ENCODE data around the gene METTL1.
A peak's percentile ranks its signal among the peaks of the same experiment; 100 is the strongest.

The METTL1 gene

DNA sequence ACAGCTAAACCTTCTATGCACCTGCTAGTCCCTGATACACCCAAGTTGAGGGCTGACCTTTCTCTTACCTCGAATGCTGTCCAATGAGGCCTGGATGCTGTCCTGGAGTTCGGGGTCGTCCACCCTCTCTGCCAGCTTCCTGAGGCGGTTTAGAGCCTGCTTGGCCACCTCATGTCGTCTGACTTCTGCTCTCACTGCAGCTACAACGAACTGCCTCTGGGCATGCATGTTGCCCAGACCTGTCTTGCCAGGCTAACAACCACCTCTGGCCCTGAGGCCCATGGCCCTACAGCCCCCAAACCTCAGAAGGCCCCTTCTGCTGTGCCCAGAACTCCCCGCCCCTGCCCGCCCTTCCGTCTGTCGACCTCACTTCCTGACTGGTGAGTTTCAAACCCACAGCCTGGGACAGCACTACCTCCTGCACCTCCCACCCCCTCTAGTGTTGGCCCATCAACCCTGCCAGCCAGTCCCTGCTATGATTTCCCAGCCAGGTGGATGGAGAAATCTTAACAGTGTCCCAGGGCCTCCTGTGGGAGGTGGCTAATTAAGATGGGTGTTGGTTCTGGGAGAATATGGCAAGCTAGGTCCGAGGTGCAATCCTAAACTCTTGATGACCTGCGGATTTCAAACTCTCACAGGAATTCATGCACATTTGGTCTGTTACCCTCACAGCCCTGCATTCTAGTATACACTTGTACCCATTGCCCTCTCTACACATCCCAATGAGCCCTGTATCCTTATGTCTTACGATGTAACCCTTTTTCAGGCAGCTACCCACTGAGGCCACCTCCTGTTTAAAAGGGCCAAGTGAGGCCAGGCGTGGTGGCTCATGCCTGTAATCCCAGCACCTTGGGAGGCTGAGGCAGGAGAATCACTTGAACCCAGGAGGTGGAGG lies 29.8 kb downstream of the METTL1 start:
- Mint-ChIP-seq H3K27me3 (no peaks in the 10 kb centered on the region), H3K27ac (peak overlapping the region; percentile 75 to 84), H3K4me1 (peaks cover 69% of the 10 kb centered on the region), H3K4me3 (peak overlapping the region; percentile 83 to 87), H3K9me3 (no peaks in the 10 kb centered on the region)
- DNase-seq = peak; percentile 67 to 81
- ATAC-seq = peak; percentile 73

- Mint-ChIP-seq H3K27ac (peak overlapping the region; percentile 75 to 93), H3K4me1 (peaks cover 70% of the 10 kb centered on the region), H3K9me3 (no peaks in the 10 kb centered on the region), H3K27me3 (no peaks in the 10 kb centered on the region), H3K4me3 (peak overlapping the region; percentile 83 to 87)
- no peak for ATAC-seq
- no peak for DNase-seq
Observed at GRCh38 chr12:57741413-57741789, 30.5 kb downstream of the METTL1 start.

GRCh38 chr12:57740656-57741412 lies 31.1 kb downstream of the METTL1 start:
- no peaks in the 10 kb centered on the region for H3K27me3 Mint-ChIP-seq
- peak; percentile 73 for ATAC-seq
- H3K4me1 Mint-ChIP-seq = peaks cover 67% of the 10 kb centered on the region
- H3K9me3 Mint-ChIP-seq = no peaks in the 10 kb centered on the region
- H3K4me3 Mint-ChIP-seq = peak overlapping the region; percentile 83 to 87
- peak overlapping the region; percentile 75 to 93 for H3K27ac Mint-ChIP-seq
- peak; percentile 57 to 82 for DNase-seq

GRCh38 chr12:57739914-57740538 lies 31.9 kb downstream of the METTL1 start:
- no peaks in the 10 kb centered on the region for H3K27me3 Mint-ChIP-seq
- DNase-seq (no peak), ATAC-seq (no peak)
- no peaks in the 10 kb centered on the region for H3K9me3 Mint-ChIP-seq
- peaks cover 61% of the 10 kb centered on the region for H3K4me1 Mint-ChIP-seq
- H3K27ac Mint-ChIP-seq = peak overlapping the region; percentile 75 to 83
- H3K4me3 Mint-ChIP-seq = peak overlapping the region; percentile 67 to 83

GRCh38 chr12:57739387-57739786 lies 32.5 kb downstream of the METTL1 start:
- Mint-ChIP-seq H3K27ac (peak overlapping the region; percentile 76 to 83), H3K27me3 (no peaks in the 10 kb centered on the region), H3K9me3 (no peaks in the 10 kb centered on the region), H3K4me1 (peaks cover 59% of the 10 kb centered on the region), H3K4me3 (peak overlapping the region; percentile 45 to 67)
- no peak for ATAC-seq
- DNase-seq = no peak

DNA sequence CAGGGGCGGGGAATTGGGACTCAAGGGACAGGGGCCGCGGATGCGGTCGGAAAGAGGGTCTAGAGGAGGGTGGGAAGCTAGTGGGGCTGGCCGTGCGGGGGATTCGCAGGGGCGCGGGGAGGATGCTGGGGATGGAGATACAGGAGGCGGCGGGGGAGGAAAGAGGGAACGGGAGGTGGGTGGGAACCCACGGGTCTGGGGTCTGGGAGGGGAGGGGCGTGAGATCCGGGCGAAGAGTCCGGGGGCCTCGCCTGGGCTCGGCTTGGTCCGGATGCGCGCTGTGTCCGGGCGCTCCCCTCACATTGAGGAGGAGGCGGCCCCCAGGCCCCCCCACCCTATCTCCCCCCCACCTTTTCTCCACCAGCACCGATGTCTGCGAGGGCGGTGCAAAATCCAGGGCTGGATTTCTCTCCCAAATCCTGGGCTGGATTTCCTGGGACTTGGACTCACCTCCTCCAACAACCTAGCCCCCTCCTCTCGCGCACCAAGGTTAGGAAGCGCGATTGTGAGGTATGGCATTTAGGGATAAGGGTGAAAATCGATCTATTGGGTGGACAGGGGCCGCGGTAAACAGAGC lies 33.2 kb downstream of the METTL1 start, which contains the start of gene AGAP2:
TSS of gene AGAP2 (minus strand) at position 82 of the 577 bp plus-strand sequence. CDS start 496 bp downstream, outside the sequence.
- H3K4me1 Mint-ChIP-seq = peaks cover 54% of the 10 kb centered on the region
- no peak for DNase-seq
- H3K4me3 Mint-ChIP-seq = peak within 1 kb of the TSS; percentile 45 to 67
- H3K27ac Mint-ChIP-seq = peak within 1 kb of the TSS; percentile 76 to 83
- ATAC-seq = no peak
- H3K27me3 Mint-ChIP-seq = no peaks in the 10 kb centered on the region
- no peaks in the 10 kb centered on the region for H3K9me3 Mint-ChIP-seq

GRCh38 chr12:57737467-57738460 lies 34.1 kb downstream of the METTL1 start:
- Mint-ChIP-seq H3K27me3 (no peaks in the 10 kb centered on the region), H3K4me1 (peaks cover 54% of the 10 kb centered on the region), H3K27ac (no peak overlapping the region), H3K9me3 (no peaks in the 10 kb centered on the region), H3K4me3 (no peak overlapping the region)
- no peak for DNase-seq
- peak; percentile 30 for ATAC-seq

GRCh38 chr12:57736741-57737466 lies 35.0 kb downstream of the METTL1 start:
- Mint-ChIP-seq H3K9me3 (no peaks in the 10 kb centered on the region), H3K27me3 (no peaks in the 10 kb centered on the region), H3K4me3 (no peak overlapping the region), H3K4me1 (peaks cover 47% of the 10 kb centered on the region), H3K27ac (peak overlapping the region; percentile 72 to 96)
- DNase-seq (no peak), ATAC-seq (no peak)

DNA sequence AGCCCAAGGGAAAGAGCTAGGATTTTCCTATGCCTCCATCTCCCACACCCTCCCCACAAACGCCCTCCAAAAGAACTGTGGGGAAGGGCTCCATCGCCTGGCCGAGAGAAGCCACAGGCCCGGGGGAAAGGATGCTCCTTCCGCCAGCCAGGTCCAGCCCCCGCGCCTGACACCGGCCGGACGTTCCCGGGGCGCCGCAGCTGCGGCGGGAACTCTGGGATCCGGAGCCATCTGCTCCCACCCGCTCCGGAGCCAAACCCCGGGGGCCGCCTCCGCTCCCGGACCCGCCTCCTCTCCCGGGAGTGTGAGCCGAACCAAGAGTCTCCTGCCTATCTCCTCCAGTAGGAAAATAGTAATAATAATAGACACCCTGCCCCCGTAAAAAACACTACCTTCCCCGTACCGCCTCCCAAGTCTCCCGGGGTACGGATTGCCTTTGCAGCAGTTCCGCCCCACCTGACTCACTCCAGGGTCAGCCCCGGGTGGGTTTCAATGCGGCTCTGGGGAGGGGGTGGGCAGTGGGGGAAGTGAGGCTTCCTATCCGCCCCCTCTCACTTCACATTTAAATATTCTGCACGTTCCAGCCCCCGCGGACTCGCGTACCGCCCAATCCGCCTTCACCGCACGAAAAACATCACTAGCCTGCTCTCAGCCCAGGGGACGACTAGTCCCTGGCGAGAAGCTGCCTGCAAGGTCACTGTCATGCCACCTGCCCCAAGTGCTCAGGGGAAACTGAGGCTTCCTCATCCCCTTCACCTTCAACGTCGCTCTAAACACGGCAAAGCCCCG lies 35.8 kb downstream of the METTL1 start:
- peaks cover 42% of the 10 kb centered on the region for H3K4me1 Mint-ChIP-seq
- peak overlapping the region; percentile 72 to 96 for H3K27ac Mint-ChIP-seq
- no peaks in the 10 kb centered on the region for H3K27me3 Mint-ChIP-seq
- ATAC-seq = no peak
- no peak overlapping the region for H3K4me3 Mint-ChIP-seq
- H3K9me3 Mint-ChIP-seq = no peaks in the 10 kb centered on the region
- no peak for DNase-seq

- no peak for ATAC-seq
- H3K9me3 Mint-ChIP-seq = no peaks in the 10 kb centered on the region
- no peak overlapping the region for H3K4me3 Mint-ChIP-seq
- peak overlapping the region in 1 of 2 donors; percentile 44 for H3K27ac Mint-ChIP-seq
- DNase-seq = no peak
- peaks cover 34% of the 10 kb centered on the region for H3K4me1 Mint-ChIP-seq
- H3K27me3 Mint-ChIP-seq = no peaks in the 10 kb centered on the region
Observed at GRCh38 chr12:57735198-57735855, 36.6 kb downstream of the METTL1 start.

- Mint-ChIP-seq H3K27me3 (no peaks in the 10 kb centered on the region), H3K9me3 (no peaks in the 10 kb centered on the region), H3K27ac (peak overlapping the region in 1 of 2 donors; percentile 4), H3K4me1 (peaks cover 26% of the 10 kb centered on the region), H3K4me3 (no peak overlapping the region)
- DNase-seq (no peak), ATAC-seq (no peak)
Observed at GRCh38 chr12:57734591-57734990, 37.3 kb downstream of the METTL1 start.

GRCh38 chr12:57733928-57734327 lies 38.0 kb downstream of the METTL1 start:
- Mint-ChIP-seq H3K9me3 (no peaks in the 10 kb centered on the region), H3K27me3 (no peaks in the 10 kb centered on the region), H3K4me3 (no peak overlapping the region), H3K27ac (no peak overlapping the region), H3K4me1 (peaks cover 20% of the 10 kb centered on the region)
- no peak for ATAC-seq
- no peak for DNase-seq
